Measurements from ENCODE around the gene HDLBP.
A peak's percentile ranks its signal among the peaks of the same experiment; 100 is the strongest.
"Not testable (repeated sequence)": the region's sequence is repeated elsewhere in the genome, so short reads cannot be mapped to it uniquely, and the experiment has no call there.

HDLBP gene

DNA sequence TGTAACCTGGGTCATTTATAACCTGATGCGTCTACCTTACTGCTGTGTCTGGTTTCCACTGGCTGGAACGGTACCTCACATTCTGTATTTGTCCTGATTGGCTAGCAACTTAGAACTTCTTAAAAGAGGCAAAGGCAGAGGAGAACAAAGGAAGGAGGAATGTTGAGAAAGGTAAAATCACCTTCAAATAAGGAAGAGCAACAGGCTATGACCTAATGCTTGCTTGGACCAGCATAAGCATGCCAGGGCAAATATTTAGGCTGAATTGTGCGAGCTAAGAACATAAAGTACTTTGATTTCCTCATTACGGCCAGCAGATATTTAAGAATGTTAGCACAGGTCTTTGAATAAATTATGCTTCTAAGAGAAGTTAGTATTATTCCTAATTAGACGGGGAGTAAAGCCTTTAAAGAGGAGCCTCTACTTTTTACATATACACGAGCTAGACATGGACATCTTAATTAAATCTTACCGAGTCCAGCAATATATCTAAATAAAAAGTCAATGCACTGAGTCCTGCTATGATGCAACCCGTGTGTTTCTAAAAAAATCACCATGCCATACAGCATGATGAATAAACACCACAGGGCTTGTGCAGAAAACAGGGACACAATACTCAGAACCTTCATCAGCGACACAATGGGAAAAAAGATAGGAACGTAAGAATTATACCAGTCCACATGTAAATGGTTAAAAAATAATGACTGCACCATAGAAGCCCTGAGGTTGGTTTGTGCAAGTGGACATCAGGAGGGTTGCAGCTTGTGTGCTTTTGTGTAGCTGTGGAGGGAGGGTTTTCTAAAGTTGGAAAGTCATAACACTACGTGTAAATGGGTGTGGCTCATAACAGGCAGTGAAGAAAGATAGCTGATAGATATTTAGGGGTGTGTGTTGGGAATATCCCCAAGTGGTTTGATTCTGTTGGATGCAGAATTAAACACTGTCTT is 14.5 kb upstream of the HDLBP start:
- DNase-seq (ENCODE audit: low read depth in 2 of 2), result no peak

DNA sequence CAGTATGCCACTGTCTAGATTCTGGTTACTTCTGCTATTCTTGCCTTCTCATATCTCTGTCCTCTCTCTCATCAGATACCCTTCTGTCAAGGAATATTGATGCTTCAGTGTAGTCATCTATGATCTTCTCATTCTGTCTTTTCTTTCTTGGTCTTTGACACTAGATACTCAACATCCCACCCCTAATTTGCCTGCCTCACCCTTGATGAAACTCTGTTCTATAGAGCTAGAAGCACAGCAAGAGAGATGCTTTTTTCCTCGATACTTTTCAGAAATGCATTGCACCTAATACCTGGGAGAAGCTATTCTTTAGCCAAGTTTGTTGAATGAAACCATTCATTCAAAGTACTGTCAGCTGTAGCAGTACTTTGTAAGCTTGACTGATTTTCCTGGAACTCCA is 9.8 kb upstream of the HDLBP start:
- DNase-seq (ENCODE audit: low read depth in 2 of 2), result no peak

DNA sequence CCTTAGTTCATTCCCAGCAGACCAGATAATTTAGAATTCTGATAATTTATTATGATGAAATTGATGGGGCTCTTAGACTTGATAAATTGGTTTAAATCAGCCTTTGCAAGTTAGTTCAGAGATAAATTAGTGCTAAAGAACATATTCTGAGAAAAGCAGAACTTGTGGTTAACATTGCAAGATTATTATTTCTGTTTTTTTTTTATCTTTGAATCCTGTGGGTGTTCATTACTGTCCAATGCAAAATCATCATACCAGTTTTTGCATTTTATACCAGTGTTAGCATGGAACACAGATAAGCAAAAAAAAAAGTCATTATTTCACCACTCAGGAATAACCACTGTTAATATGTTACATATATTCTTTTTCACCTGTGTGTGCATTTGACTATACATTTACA is 9.3 kb upstream of the HDLBP start:
- no peak for DNase-seq (ENCODE audit: low read depth in 2 of 2)

DNA sequence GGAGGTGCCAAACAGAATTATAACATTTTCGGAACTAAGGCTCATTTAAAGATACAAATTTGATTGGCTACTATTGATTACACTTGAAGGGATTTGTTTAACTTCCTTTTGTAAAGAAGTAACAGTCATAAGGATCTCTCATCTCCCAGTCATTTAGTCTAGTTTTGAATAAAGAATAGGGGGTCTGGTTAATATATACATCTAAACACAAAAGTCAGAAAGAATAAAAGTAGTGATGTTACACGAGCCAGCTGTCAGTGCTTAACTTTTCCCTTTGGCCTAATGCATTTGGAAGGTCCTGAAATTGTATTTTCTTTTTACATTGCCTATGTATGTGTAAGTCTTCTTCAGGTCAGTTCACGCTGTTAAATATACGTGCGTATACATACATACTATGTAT is 8.3 kb upstream of the HDLBP start:
- no peak for DNase-seq (ENCODE audit: low read depth in 2 of 2)

DNA sequence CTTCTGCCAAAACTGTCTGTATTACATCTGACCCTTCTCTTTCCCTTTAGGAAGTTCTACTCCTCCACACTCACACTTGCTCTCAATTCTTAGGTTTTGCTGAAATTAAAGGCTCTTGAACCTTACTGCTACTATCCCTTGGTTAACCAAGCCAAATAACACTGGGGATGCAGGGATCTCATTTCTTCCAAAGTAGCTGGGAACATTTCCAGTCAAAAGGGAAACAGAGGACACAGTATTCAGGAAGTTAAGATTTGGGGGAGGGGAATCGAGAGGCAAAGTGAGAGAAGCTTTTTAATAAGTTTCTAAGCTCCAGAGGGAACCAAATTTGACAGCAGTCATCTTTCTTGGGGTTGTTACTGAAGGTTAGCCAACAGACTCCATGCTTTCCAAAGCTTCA is 6.4 kb upstream of the HDLBP start:
- DNase-seq (ENCODE audit: low read depth in 2 of 2), result no peak

DNA sequence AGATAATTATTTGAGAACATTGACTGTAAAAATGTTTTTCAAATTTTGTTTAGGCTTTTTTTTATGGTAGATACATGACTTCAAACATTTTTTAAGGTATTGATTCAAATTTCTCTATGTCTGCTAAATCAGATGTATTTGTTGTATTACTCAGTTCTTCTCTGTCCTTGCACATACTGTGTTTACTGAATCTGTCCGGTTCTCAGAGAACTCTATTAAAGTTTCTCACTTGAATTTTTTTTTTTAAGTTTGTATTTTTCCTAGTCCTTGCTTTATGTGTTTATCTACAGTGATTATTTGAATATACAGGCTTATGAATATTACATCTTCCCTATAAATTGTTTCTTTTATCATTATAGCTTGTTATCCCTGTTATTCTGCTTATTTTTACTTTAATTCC is 5.6 kb upstream of the HDLBP start:
- DNase-seq (ENCODE audit: low read depth in 2 of 2), result no peak

DNA sequence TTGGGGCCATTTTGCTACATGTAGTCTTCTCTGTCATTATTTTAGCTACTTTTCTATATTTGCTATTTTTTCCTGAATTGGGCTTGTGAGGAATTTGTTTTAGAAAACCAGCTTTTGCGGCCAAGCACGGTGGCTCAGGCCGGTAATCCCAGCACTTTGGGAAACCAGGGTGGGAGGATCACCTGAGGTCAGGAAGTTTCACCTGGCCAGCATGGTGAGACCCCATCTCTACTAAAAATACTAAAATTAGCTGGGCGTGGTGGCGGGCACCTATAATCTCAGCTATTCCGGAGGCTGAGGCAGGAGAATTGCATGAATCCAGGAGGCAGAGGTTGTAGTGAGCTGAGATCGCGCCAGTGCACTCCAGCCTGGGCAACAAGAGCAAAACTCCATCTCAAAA is 4.9 kb upstream of the HDLBP start:
- DNase-seq (ENCODE audit: low read depth in 2 of 2), result no peak

DNA sequence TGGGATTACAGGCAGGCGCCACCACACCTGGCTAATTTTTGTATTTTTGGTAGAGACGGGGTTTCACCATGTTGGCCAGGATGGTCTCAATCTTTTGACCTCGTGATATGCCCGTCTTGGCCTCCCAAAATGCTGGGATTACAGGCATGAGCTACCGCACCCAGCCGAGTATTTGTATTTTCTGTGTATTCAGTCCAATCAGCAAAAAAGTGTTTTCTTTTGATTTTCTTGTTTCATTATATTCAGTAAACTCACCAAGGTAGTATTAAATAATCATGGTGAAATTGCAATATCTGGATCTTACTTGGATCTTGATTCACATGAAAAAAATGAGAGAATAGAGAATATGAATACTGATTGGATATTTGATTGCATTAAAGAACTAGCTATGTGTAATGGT is 3.4 kb upstream of the HDLBP start:
- not testable (repeated sequence) for DNase-seq (ENCODE audit: low read depth in 2 of 2)

DNA sequence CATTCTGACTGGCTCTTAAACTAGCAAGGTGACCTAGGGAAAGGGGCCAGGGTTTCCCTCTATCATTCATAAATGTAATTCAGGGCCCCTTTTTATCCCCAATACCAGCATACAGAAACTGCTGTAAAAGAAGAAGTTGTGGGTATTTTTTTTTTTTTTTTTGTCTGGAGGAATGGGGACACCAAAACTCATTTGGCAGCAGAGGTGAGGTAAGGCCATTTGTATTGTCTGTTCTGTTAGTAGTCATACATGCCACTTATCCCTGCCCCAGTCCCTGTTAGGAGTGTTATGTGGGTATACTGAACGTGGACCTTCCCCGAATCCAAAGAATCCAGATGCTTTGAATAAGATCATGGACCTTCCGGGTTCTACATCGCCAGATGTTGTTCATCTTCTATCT is 1.9 kb upstream of the HDLBP start:
- DNase-seq (ENCODE audit: low read depth in 2 of 2), result no peak

DNA sequence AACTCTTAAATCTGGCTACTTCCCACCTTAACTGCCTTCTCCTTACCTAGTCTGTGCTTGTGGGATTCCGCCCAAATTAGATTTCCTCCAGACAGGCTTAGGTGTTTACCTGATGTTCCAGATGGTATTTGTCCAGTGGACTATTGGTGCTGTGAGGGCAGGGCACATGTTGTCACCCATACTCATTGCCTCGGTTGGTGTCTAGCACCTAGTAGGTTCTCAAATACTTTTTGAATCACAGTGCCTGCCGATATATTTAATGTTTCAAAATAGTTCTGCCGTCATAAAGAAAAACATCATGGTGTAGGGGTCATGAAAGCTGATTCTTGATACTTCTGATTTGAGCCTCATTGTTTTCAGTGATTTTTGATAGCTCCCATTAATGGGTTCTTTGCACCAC is 1.4 kb upstream of the HDLBP start:
- DNase-seq (ENCODE audit: low read depth in 2 of 2), result no peak

DNA sequence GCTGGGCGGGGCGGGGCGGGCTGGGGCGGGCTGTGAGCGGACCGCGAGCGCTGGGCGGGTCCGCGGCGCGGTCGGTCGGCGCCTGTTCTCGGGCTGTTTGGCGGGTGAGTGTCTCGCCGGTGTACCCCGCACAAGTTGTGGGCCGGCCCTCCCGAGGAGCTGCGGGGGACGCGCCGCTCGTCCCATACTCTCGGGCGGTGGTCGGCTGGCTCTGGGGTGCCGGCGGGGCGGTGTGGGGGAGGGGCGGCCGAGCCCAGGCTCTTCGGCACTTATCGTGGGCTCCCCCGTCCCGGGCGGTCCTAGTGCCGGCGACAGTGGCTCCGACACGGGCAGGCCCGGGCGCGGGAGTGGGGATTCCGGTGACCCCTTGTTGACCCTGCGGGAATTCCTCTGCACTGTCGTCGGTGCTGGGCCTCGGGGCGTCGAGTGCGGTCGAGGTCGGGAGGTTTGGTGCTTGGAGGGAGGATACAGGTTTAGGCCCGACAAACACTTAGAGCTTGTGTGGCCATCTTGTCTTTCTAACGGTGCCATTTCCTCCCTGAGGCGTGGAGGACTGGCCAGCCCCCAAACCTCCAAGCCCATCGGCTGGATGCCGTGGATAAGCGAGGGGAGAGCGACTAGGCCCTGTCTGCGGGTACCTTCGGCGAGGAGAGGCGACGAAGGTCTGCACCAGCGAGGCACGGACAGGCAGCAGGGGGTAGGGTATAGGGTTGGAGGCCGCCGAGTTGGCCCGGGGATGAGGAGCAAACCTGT is 583 bp upstream of the HDLBP start, which contains the start of gene SEPTIN2:
SEPTIN2 (plus strand) TSS at position 47 of the 753 bp plus-strand sequence. CDS start 8,308 bp downstream, outside the sequence.
- DNase-seq (ENCODE audit: low read depth in 2 of 2), result peak in 1 of 2 experiments; percentile 59

DNA sequence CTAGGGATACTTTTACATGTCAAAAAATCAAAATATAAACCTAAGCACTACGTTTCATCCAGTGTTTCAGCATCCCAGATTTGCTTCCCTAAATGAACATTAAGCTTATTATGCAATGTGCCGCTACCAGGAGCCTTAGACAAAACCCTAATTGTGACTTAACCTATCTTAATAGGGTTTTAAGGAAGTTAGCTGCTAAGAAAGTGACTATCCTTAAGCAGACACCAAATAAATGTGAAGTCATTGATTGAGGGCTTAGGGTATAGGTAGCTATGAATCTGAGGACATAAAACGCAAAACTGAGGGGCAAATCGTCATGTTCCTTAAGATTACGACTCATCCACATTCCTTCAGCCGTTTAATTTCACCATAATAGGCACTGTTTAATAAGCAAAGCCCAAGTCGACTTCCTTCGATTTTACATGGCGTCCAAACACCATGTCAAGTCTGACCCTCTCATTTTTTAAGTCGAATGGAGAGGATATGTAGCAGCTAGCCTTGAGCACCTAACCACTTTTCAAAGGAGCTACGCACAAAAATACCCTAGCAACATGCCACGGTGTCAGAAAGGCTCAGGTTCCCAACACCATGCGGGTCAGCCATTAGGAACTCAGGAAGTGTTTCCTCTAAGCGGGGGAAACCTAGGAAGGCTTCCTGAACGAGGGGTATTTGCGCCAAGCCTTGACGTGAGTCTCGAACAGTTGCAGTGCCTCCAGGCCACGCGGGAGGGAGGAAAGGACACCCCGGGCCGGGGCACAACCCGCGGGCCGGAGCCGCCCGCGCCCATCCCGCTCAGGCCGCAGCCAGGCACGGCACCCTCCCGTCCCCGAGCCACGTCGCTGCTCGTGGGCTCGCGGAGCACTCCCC is 1.0 kb downstream of the HDLBP start:
- no peak for DNase-seq (ENCODE audit: low read depth in 2 of 2)

DNA sequence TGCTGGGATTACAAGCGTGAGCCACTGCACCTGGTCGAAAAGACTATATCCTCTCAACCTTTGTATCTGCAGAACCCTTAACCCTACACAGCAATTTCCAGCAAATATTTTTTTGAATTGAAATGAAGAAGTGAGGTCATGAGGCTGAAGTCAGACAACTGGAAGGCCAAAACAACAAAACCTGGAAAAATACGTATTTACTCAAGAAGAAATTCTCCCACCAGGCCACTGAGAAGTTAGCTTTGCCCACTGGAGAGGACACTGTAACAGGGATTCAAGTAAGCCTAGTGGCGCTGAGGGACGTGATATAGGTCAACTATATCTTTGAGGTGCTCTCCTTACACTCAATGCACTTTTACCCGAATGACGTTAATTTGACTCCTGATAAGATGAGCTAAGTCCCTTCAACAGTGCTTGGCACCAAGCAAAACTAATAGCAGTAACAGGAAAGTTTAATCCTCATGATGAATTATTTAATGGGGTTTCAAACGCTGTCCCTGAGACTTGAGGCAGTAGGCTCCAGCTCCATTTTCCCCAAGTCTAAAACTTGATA is 1.9 kb downstream of the HDLBP start:
- no peak for DNase-seq (ENCODE audit: low read depth in 2 of 2)

DNA sequence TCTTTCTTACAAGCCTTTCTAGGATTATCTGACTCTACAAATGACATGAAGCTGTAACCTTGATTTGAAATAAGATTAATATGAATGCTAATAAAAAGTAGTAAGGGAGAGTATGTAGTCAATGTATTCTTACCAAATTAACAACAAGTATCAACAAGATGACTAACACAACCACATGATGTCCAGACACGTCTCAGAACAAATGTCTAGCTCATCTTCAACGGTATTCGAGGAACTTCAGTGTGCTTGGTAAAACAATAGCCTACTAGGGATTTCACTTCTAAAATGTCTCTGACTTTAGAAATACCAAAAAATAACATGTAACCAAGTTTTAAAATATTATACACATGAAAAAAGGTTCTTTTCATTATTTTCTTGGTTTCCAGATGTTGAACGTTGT is 3.4 kb downstream of the HDLBP start:
- DNase-seq (ENCODE audit: low read depth in 2 of 2), result no peak

DNA sequence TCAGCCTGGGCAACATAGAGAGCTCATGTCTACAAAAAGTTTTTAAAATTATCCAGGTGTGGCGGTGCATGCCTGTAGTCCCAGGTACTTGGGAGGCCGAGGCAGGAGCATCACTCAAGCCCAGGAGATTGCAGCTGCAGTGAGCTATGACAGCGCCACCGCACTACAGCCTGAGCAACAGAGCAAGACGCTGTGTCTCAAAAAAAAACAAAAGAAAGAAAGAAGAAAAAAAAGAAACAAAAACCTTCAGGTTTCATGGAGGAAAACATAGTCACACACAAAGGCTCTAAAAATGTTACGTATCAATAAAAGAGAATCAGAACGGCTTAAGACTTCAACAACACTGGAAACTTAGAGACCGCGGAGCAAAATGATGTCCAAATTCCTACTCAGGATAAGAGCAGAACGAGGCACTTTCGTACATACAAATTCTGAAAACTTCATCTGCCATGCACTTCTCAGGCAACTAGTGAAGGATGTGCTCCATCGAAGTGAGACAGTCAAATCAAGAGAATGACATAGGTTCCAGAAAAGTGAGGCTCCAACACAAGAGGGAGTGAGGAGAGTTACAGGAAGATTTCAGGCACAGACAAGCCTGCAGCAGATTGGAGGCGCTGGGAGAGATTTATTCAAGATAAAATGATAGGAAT is 4.4 kb downstream of the HDLBP start:
- no peak for DNase-seq (ENCODE audit: low read depth in 2 of 2)

DNA sequence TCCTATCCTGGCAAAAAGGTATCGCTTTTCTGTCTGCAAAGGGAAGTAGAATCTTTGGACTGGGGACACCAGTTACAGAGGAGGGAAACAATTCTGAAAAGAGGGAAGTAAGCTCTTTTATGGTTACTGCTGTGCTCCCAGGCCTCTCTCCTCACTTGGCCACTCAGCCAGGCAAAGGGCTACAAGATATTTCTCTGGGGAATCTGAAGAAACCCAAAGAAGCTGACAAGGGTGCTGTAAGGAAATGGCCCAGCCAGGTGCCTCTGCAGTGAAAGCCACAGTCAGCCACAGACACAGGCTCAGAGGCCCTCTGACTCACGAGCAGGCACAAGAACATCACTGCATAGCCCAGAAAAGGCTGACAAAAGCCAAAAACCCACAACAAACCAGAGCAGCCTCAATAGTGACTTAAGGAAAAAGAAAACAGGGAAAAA is 5.8 kb downstream of the HDLBP start:
- DNase-seq (ENCODE audit: low read depth in 2 of 2), result peak; percentile 46 to 53

DNA sequence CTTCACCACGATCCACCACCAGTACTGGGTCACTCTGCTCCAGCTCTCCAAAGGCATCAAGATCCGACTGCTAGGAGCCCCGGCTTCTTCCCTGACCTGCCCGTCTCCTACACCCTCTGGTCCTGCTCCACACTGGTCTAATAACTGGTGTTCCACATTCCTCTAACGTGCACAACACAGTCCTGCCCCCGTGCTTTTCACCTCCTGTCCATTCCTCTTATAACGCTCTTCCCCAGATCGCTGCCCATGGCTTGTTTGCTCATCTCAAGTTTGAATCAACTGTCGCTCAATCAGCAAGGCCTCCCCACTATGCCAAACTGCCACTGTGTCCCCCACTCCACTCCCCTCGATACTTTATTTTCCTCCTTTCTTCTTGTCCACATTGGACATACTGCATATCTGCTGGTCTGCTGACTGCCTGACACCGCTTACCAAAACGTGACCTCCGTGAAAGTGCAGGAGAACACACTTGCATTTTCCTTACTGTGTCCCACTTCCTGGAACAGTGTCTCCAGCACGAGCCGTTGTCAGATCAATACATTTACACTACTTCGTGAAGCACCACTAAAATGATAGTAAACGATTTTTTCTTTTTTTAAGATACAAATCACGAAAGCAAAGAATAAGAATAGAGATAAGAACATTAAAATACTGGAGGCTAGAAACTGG is 6.5 kb downstream of the HDLBP start:
- DNase-seq (ENCODE audit: low read depth in 2 of 2), result no peak

DNA sequence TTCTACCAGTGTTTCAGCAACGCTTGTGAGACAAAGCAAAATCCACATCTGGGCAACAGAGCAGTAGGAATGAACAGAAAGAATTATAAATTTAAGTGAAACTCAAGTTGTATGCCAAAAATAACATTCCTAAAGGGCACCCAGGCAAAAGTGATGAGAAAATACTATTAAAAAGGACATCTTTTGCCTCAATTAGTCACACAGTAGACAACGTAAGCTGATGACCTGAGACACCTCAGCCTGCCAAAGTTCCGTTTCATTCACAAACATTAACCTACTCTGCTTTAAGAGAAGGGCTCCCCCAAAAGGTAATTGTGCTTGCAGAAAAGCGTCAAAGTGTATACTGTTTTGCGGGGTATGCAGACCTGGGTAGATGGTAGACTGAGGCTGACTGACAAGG is 7.2 kb downstream of the HDLBP start:
- no peak for DNase-seq (ENCODE audit: low read depth in 2 of 2)

DNA sequence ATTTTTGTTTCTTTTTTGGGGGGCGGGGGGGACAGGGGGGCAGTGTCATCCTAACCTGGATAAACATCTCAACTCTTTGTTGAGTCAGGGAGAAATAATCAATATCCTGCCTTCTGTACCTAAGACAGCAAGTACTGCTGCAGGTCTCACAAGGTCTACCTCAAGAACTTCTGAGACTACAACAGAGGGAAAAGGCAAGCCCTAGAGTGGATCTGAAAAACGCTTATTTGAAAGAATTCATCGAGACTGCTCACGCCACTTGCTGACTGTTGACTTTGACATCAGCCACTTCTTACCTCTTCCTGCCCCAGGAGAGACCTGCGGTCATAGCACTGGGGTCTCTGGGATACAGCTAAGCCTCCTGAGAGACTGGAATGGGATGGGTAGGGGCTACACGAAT is 8.4 kb downstream of the HDLBP start:
- DNase-seq (ENCODE audit: low read depth in 2 of 2), result no peak

DNA sequence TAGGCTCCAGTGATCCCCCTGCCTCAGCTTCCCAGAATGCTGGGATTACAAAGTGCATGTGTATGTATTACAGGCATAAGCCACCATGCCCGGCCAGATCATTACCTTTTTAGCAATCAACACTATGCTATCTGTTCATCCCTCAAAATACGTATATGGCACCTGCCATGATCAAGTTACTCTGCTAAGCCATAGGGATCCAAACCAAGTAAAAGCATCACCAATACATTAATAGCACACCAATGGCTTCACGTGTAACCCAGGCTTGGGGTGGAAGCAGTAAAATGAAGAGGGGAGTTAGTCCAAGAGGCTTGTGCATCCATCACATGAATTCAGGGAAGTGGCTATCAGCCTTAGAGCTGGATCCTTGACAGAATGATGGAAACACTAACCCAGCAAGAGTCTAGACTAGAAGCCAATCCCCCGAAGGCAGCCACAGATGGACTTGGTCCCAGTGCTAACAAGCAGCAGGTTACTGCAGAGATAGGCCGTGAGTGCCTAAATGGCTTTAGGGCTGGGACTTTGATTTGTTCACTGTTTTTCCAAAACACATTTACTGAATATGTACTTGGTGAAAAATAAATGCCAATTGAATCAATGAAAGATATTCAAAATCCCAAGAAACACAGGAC is 11.3 kb downstream of the HDLBP start:
- DNase-seq (ENCODE audit: low read depth in 2 of 2), result no peak
